IPS DF 4.7 (cell line): Measurements from ENCODE around the gene SPINK2.

ENCODE experiments used
- DNase-seq: peaks from one replicate; pipeline ENCODE4 v3.0.0-alpha.2; 2013; ENCODE audit warnings: low spot score; ENCODE audit errors: extremely low read depth

The SPINK2 gene

GRCh38 chr4:56821381-56822243 lies at the start of gene SPINK2:
Gene SPINK2 (minus strand): TSS chr4:56821701. CDS start chr4:56821662, 39 bp downstream.
- no peak for DNase-seq

GRCh38 chr4:56870946-56871345 lies 49.4 kb upstream of the SPINK2 start:
- no peak for DNase-seq

GRCh38 chr4:56863441-56864139 lies 42.1 kb upstream of the SPINK2 start:
- DNase-seq: no peak

- no peak for DNase-seq
Observed at GRCh38 chr4:56861360-56861759, 39.9 kb upstream of the SPINK2 start.

- no peak for DNase-seq
Observed at GRCh38 chr4:56860781-56861180, 39.3 kb upstream of the SPINK2 start.

- DNase-seq: no peak
Observed at GRCh38 chr4:56859841-56860240, 38.3 kb upstream of the SPINK2 start.

- DNase-seq: no peak
Observed at GRCh38 chr4:56857601-56858309, 36.3 kb upstream of the SPINK2 start.

- no peak for DNase-seq
Observed at GRCh38 chr4:56856656-56857055, 35.2 kb upstream of the SPINK2 start.

- DNase-seq: no peak
Observed at GRCh38 chr4:56850910-56851309, 29.4 kb upstream of the SPINK2 start.

GRCh38 chr4:56844802-56845580 lies 23.5 kb upstream of the SPINK2 start:
- peak; percentile 89 for DNase-seq

GRCh38 chr4:56843421-56843899 lies 22.0 kb upstream of the SPINK2 start:
- no peak for DNase-seq

- no peak for DNase-seq
Observed at GRCh38 chr4:56840559-56840958, 19.1 kb upstream of the SPINK2 start.

- DNase-seq: no peak
Observed at GRCh38 chr4:56828784-56829535, 7.5 kb upstream of the SPINK2 start.

- DNase-seq: no peak
Observed at GRCh38 chr4:56823933-56824600, 2.6 kb upstream of the SPINK2 start.

- no peak for DNase-seq
Observed at GRCh38 chr4:56818797-56819196, 2.7 kb downstream of the SPINK2 start.

GRCh38 chr4:56817840-56818491 lies 3.5 kb downstream of the SPINK2 start:
- DNase-seq: no peak

- no peak for DNase-seq
Observed at GRCh38 chr4:56806666-56807065, 14.8 kb downstream of the SPINK2 start.

GRCh38 chr4:56804551-56804950 lies 16.9 kb downstream of the SPINK2 start:
- no peak for DNase-seq

GRCh38 chr4:56803471-56803870 lies 18.0 kb downstream of the SPINK2 start:
- DNase-seq: no peak
